ENCODE results near the gene CDKN1A.
A peak's percentile ranks its signal among the peaks of the same experiment; 100 is the strongest.

CDKN1A gene

GRCh38 chr6:36656441-36656840 is 22.1 kb upstream of the CDKN1A start:
- no peak for DNase-seq

GRCh38 chr6:36657271-36657670 is 21.2 kb upstream of the CDKN1A start:
- DNase-seq: no peak

GRCh38 chr6:36657942-36658544 is 20.5 kb upstream of the CDKN1A start:
- no peak for DNase-seq

- no peak for DNase-seq
Measured at GRCh38 chr6:36659271-36659670, 19.2 kb upstream of the CDKN1A start.

GRCh38 chr6:36660771-36661471 is 17.6 kb upstream of the CDKN1A start:
- no peak for DNase-seq

- no peak for DNase-seq
Measured at GRCh38 chr6:36662380-36662779, 16.1 kb upstream of the CDKN1A start.

- no peak for DNase-seq
Measured at GRCh38 chr6:36662827-36663256, 15.7 kb upstream of the CDKN1A start.

GRCh38 chr6:36663504-36664446 is 14.7 kb upstream of the CDKN1A start:
- no peak for DNase-seq

- no peak for DNase-seq
Measured at GRCh38 chr6:36665180-36665579, 13.3 kb upstream of the CDKN1A start.

- no peak for DNase-seq
Measured at GRCh38 chr6:36666287-36666686, 12.2 kb upstream of the CDKN1A start.

- DNase-seq: peak in 1 of 2 donors; percentile 27
Measured at GRCh38 chr6:36666826-36667591, 11.5 kb upstream of the CDKN1A start.

GRCh38 chr6:36668591-36668990 is 9.9 kb upstream of the CDKN1A start:
- no peak for DNase-seq

GRCh38 chr6:36669002-36669401 is 9.5 kb upstream of the CDKN1A start:
- no peak for DNase-seq

GRCh38 chr6:36670271-36670670 is 8.2 kb upstream of the CDKN1A start:
- no peak for DNase-seq

- no peak for DNase-seq
Measured at GRCh38 chr6:36671687-36672375, 6.7 kb upstream of the CDKN1A start.

GRCh38 chr6:36673882-36674281 is 4.6 kb upstream of the CDKN1A start:
- DNase-seq: no peak

- no peak for DNase-seq
Measured at GRCh38 chr6:36674942-36675341, 3.6 kb upstream of the CDKN1A start.

- DNase-seq: no peak
Measured at GRCh38 chr6:36676141-36677058, 2.1 kb upstream of the CDKN1A start.

- no peak for DNase-seq
Measured at GRCh38 chr6:36677059-36677749, 1.3 kb upstream of the CDKN1A start.

- DNase-seq: no peak
Measured at GRCh38 chr6:36677753-36678487, 594 bp upstream of the CDKN1A start.

All from bone marrow (tissue), 2 donors.